ENCODE results near the gene WDPCP.

DNA sequence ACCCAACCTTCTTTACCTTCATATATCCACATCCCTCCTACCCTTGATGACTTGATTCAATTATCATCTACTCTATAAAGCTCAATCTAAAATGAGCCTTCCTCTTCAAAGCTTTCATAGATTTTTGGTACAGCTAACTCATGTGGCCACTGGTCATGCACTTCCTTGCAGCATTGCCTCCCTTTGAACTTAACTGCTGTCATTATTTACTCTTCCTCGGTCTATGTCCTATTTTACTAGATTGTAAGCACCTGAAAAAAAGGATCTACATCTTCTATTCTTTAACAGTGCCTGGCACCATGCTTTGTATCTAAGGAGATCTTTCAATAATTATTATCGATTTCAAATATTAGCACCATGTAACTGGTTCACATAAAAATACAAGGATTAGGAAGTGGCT, 31.1 kb upstream of the WDPCP start:
- TF ChIP-seq RAD21 (IDR thresholded peaks at IDR 0.05) (no peak), REST (IDR thresholded peaks at IDR 0.05) (no peak)
